CD4-positive, alpha-beta T cell treated with Interleukin-21 for 1 hour (primary cell): ENCODE measurements around the gene OFD1.

ENCODE experiments used
- DNase-seq: peaks from one replicate; pipeline ENCODE4 v3.0.0-alpha.2; 2020

Gene OFD1

GRCh38 chrX:13803116-13803515 is 68.6 kb downstream of the OFD1 start:
- no peak for DNase-seq

- DNase-seq: no peak
Measured at GRCh38 chrX:13805241-13805640, 70.7 kb downstream of the OFD1 start.

GRCh38 chrX:13808293-13808692 is 73.7 kb downstream of the OFD1 start:
- no peak for DNase-seq

- DNase-seq: no peak
Measured at GRCh38 chrX:13808865-13809264, 74.3 kb downstream of the OFD1 start.

- no peak for DNase-seq
Measured at GRCh38 chrX:13815664-13816063, 81.1 kb downstream of the OFD1 start.

- DNase-seq: no peak
Measured at GRCh38 chrX:13816176-13816575, 81.6 kb downstream of the OFD1 start.

- no peak for DNase-seq
Measured at GRCh38 chrX:13816643-13817627, 82.4 kb downstream of the OFD1 start, which contains the start of gene GPM6B. Gene GPM6B, minus strand, starts transcription at chrX:13817093. Its CDS starts 189 bp downstream, at chrX:13816904.
